Stimulated activated CD4-positive, alpha-beta T cell treated with anti-CD3 and anti-CD28 coated beads, TNF-alpha, amount 100 ng/mL, for 24 hours (primary cell): ENCODE results near the gene SLC6A11.
A peak's percentile ranks its signal among the peaks of the same experiment; 100 is the strongest.

Experiments
- DNase-seq, 3 experiments: peaks; one replicate each; pipeline ENCODE4 v3.0.0-alpha.2; 2020; ENCODE audit warnings: low read depth in 3 of 3

Gene SLC6A11

GRCh38 chr3:10929978-10930665, 114.1 kb downstream of the SLC6A11 start:
- DNase-seq, result no peak

- no peak for DNase-seq
These were observed 114.6 kb downstream of the SLC6A11 start for GRCh38 chr3:10930666-10931040.

- no peak for DNase-seq
These were observed 116.6 kb downstream of the SLC6A11 start for GRCh38 chr3:10932596-10932995.

- no peak for DNase-seq
These were observed 117.0 kb downstream of the SLC6A11 start for GRCh38 chr3:10933021-10933420.

- DNase-seq, result no peak
These were observed 117.4 kb downstream of the SLC6A11 start for GRCh38 chr3:10933470-10933804.

GRCh38 chr3:10933805-10934481, 117.9 kb downstream of the SLC6A11 start:
- no peak for DNase-seq

GRCh38 chr3:10935028-10935427, 119.0 kb downstream of the SLC6A11 start:
- DNase-seq, result no peak

- DNase-seq, result no peak
These were observed 120.0 kb downstream of the SLC6A11 start for GRCh38 chr3:10935846-10936631.

- no peak for DNase-seq
These were observed 120.7 kb downstream of the SLC6A11 start for GRCh38 chr3:10936686-10937085.

GRCh38 chr3:10937141-10937825, 121.3 kb downstream of the SLC6A11 start:
- DNase-seq, result no peak

- no peak for DNase-seq
These were observed 123.5 kb downstream of the SLC6A11 start for GRCh38 chr3:10939556-10939955.

- no peak for DNase-seq
These were observed 124.1 kb downstream of the SLC6A11 start for GRCh38 chr3:10940106-10940505.

- peak in 1 of 3 experiments; percentile 31 for DNase-seq
These were observed 125.9 kb downstream of the SLC6A11 start for GRCh38 chr3:10941972-10942371.

- no peak for DNase-seq
These were observed 126.7 kb downstream of the SLC6A11 start for GRCh38 chr3:10942690-10943205.

- no peak for DNase-seq
These were observed 128.8 kb downstream of the SLC6A11 start for GRCh38 chr3:10944866-10945265.

GRCh38 chr3:10945683-10946287, 129.8 kb downstream of the SLC6A11 start:
- peak in 2 of 3 experiments; percentile 7 to 41 for DNase-seq

GRCh38 chr3:10946526-10946925, 130.5 kb downstream of the SLC6A11 start:
- DNase-seq, result no peak

GRCh38 chr3:10948326-10948725, 132.3 kb downstream of the SLC6A11 start:
- DNase-seq, result no peak

GRCh38 chr3:10949197-10949596, 133.2 kb downstream of the SLC6A11 start:
- DNase-seq, result no peak

- DNase-seq, result no peak
These were observed 134.7 kb downstream of the SLC6A11 start for GRCh38 chr3:10950476-10951294.
